ENCODE results near the gene ABCA10. TPM values are rescaled to one million over a fixed set of nuclear protein-coding genes. Genes with fewer than 3 reads are reported as not detected.

Gene ABCA10
- total and polyA plus RNA-seq, 2 experiments from 2014 or later: 0.11 to 0.23 TPM

- Histone ChIP-seq H3K27ac (no peak overlapping the region), H3K4me1 (ENCODE audit: insufficient read depth) (no peaks in the 10 kb centered on the region), H3K4me2 (ENCODE audit: unreplicated experiment) (no peak overlapping the region), H3K27me3 (replicated peaks; ENCODE audit: insufficient read depth) (no peaks in the 10 kb centered on the region), H3K4me3 (no peak overlapping the region), H3K9ac (no peak overlapping the region), H3K9me2 (ENCODE audit: insufficient read depth) (no peaks in the 10 kb centered on the region), H4K20me1 (ENCODE audit: insufficient read depth) (no peaks in the 10 kb centered on the region), H3K79me2 (ENCODE audit: insufficient read depth) (no peaks in the 10 kb centered on the region), H3F3A (ENCODE audit: insufficient read depth) (no peaks in the 10 kb centered on the region), H3K36me3 (ENCODE audit: low read depth) (no peaks in the 10 kb centered on the region), H2AFZ (no peak overlapping the region), H3K9me3 (ENCODE audit: low read depth) (no peaks in the 10 kb centered on the region)
- no peak for DNase-seq
- WGBS, 2 experiments (ENCODE audit: low coverage in 1 of 2, low lambda C conversion rate in 2 of 2, missing lambda C conversion rate in 2 of 2): 67 to 72% methylated on average over 10 of the region's 10 CpGs
- in situ Hi-C loops (cut with MboI): no loop called here
- TF ChIP-seq EZH2phosphoT487 (IDR thresholded peaks at IDR 0.05; ENCODE audit: insufficient read depth, low read depth) (no peak), EZH2 (IDR thresholded peaks at IDR 0.05; ENCODE audit: insufficient read depth, poor library complexity, severe bottlenecking) (no peak)
These were observed 122.5 kb downstream of the ABCA10 start for GRCh38 chr17:69105907-69106730.

DNA sequence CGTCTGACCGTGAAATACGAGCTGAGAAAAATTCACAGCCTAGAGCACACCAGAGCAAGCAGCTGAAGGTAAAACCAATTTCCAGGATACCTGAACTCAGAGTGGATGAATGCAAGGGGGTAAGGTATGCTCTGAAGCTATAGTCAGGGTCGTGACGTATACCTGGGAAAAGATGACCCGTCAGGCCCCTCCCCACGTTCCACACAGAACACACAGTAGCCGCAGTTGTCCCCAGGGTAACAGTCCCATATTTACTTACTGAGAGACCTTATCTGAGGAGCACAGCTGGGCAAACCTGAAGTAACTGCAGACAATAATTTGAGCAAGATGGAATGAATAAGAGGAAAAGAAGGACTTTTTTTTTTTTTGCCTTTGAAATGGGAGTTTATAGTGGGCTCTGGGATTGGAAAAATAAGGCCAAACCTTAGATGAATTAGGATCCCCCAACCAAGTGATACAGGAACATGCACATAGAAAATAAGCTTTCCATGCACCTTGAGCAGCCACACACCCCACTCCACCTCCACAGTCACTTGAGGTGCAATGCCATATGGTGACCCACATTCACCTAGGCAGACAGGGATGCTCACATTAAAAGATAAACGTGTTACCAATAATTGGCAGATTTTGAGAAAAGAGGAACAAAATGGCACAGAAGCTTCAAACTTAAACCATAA, 124.9 kb downstream of the ABCA10 start:
- no peak overlapping the region for H3K4me3 ChIP-seq
- no peaks in the 10 kb centered on the region for H3K9me3 ChIP-seq (ENCODE audit: low read depth)
- H3K79me2 ChIP-seq (ENCODE audit: insufficient read depth): no peaks in the 10 kb centered on the region
- H3K4me2 ChIP-seq (ENCODE audit: unreplicated experiment): no peak overlapping the region
- DNase-seq: no peak
- H3K4me1 ChIP-seq (ENCODE audit: insufficient read depth): no peaks in the 10 kb centered on the region
- H3F3A ChIP-seq (ENCODE audit: insufficient read depth): no peaks in the 10 kb centered on the region
- no peaks in the 10 kb centered on the region for H4K20me1 ChIP-seq (ENCODE audit: insufficient read depth)
- no peak overlapping the region for H2AFZ ChIP-seq
- H3K36me3 ChIP-seq (ENCODE audit: low read depth): no peaks in the 10 kb centered on the region
- no peak overlapping the region for H3K9ac ChIP-seq
- no peak overlapping the region for H3K27ac ChIP-seq
- in situ Hi-C loops (cut with MboI): no loop called here
- TF ChIP-seq EZH2 (IDR thresholded peaks at IDR 0.05; ENCODE audit: insufficient read depth, poor library complexity, severe bottlenecking) (no peak), EZH2phosphoT487 (IDR thresholded peaks at IDR 0.05; ENCODE audit: insufficient read depth, low read depth) (no peak)
- WGBS, 2 experiments (ENCODE audit: low coverage in 1 of 2, low lambda C conversion rate in 2 of 2, missing lambda C conversion rate in 2 of 2): 71 to 72% methylated on average over 9 of the region's 9 CpGs
- H3K9me2 ChIP-seq (ENCODE audit: insufficient read depth): no peaks in the 10 kb centered on the region
- no peaks in the 10 kb centered on the region for H3K27me3 ChIP-seq (replicated peaks; ENCODE audit: insufficient read depth)

GRCh38 chr17:69098625-69099024, 130.0 kb downstream of the ABCA10 start:
- Histone ChIP-seq H3K27ac (no peak overlapping the region), H3F3A (ENCODE audit: insufficient read depth) (no peaks in the 10 kb centered on the region), H3K4me2 (ENCODE audit: unreplicated experiment) (no peak overlapping the region), H3K9me3 (ENCODE audit: low read depth) (no peaks in the 10 kb centered on the region), H2AFZ (no peak overlapping the region), H3K4me1 (ENCODE audit: insufficient read depth) (no peaks in the 10 kb centered on the region), H3K4me3 (no peak overlapping the region), H3K36me3 (ENCODE audit: low read depth) (no peaks in the 10 kb centered on the region), H3K9ac (no peak overlapping the region), H3K9me2 (ENCODE audit: insufficient read depth) (no peaks in the 10 kb centered on the region), H4K20me1 (ENCODE audit: insufficient read depth) (no peaks in the 10 kb centered on the region), H3K79me2 (ENCODE audit: insufficient read depth) (no peaks in the 10 kb centered on the region), H3K27me3 (replicated peaks; ENCODE audit: insufficient read depth) (no peaks in the 10 kb centered on the region)
- no peak for DNase-seq
- in situ Hi-C loops (cut with MboI): no loop called here
- TF ChIP-seq EZH2phosphoT487 (IDR thresholded peaks at IDR 0.05; ENCODE audit: insufficient read depth, low read depth) (no peak), EZH2 (IDR thresholded peaks at IDR 0.05; ENCODE audit: insufficient read depth, poor library complexity, severe bottlenecking) (no peak)
- 95 to 97% methylated on average over 4 of the region's 4 CpGs for WGBS, 2 experiments (ENCODE audit: low coverage in 1 of 2, low lambda C conversion rate in 2 of 2, missing lambda C conversion rate in 2 of 2)

Small RNAs within 50 kb of the gene (microRNA-seq; reads per million reads assigned to microRNA genes)
- not detected for gene MIR4524A (ENCODE audit: borderline number of aligned reads)
- gene MIR4524B (ENCODE audit: borderline number of aligned reads): not detected

Small RNAs within 50 kb of the gene (small RNA-seq; reads per million reads assigned to genes)
- not detected for gene MIR4524B (ENCODE audit: low read depth, low replicate concordance)

Other genes with a start within 250 kb of the ABCA10 start
- gene ABCA9, start 167.9 kb downstream of the ABCA10 start, total RNA-seq (2014; rRNA removed; shearing (Covaris generic)): 0.51 and 0.65 TPM in 2 replicates
- gene ABCA9, start 167.9 kb downstream of the ABCA10 start, polyA plus RNA-seq (2016; fragmentation: Nextera tagmentation; extraction: Ambion mirVana): 0.24 and 0.41 TPM in 2 replicates
- gene ABCA6, start 86.9 kb downstream of the ABCA10 start, total RNA-seq (2014; rRNA removed; shearing (Covaris generic)): 5.3 and 6.4 TPM in 2 replicates
- 2.1 and 2.8 TPM in 2 replicates for gene ABCA6, start 86.9 kb downstream of the ABCA10 start, polyA plus RNA-seq (2016; fragmentation: Nextera tagmentation; extraction: Ambion mirVana)
- 7.1 and 9.7 TPM in 2 replicates for gene ABCA5, start 98.3 kb upstream of the ABCA10 start, total RNA-seq (2014; rRNA removed; shearing (Covaris generic))
- 8.5 and 9.4 TPM in 2 replicates for gene ABCA5, start 98.3 kb upstream of the ABCA10 start, polyA plus RNA-seq (2016; fragmentation: Nextera tagmentation; extraction: Ambion mirVana)
- gene MAP2K6, start 185.9 kb upstream of the ABCA10 start, total RNA-seq (2014; rRNA removed; shearing (Covaris generic)): under 0.01 and 0.11 TPM in 2 replicates
- 0.13 and 0.43 TPM in 2 replicates for gene MAP2K6, start 185.9 kb upstream of the ABCA10 start, polyA plus RNA-seq (2016; fragmentation: Nextera tagmentation; extraction: Ambion mirVana)

All from GM23248 (cell line).